GM19452 (cell line): Measurements from ENCODE around the gene MAGED2.
A peak's percentile ranks its signal among the peaks of the same experiment; 100 is the strongest.
"Not testable (repeated sequence)": the region's sequence is repeated elsewhere in the genome, so short reads cannot be mapped to it uniquely, and the experiment has no call there.

Experiments
- ATAC-seq: cut with Tn5 transposase; IDR thresholded peaks from one replicate; pipeline ENCODE4 v1.9.1; 2021; ENCODE audit not compliant: unreplicated experiment

Gene MAGED2

GRCh38 chrX:54807524-54808108 lies at the start of gene MAGED2:
Gene MAGED2 (plus strand): TSS chrX:54807745. CDS start chrX:54809332, 1,587 bp downstream.
- ATAC-seq, result no peak

GRCh38 chrX:54758114-54759055 lies 49.2 kb upstream of the MAGED2 start:
- no peak for ATAC-seq

- ATAC-seq, result not testable (repeated sequence)
These were observed 33.0 kb upstream of the MAGED2 start for GRCh38 chrX:54774391-54775094.

- ATAC-seq, result no peak
These were observed 31.5 kb upstream of the MAGED2 start for GRCh38 chrX:54776061-54776460.

GRCh38 chrX:54776987-54777672 lies 30.4 kb upstream of the MAGED2 start:
- no peak for ATAC-seq

- ATAC-seq, result no peak
These were observed 21.6 kb upstream of the MAGED2 start for GRCh38 chrX:54785901-54786300.

- no peak for ATAC-seq
These were observed 20.6 kb upstream of the MAGED2 start for GRCh38 chrX:54786967-54787366.

GRCh38 chrX:54788446-54788845 lies 19.1 kb upstream of the MAGED2 start:
- no peak for ATAC-seq

GRCh38 chrX:54789405-54789804 lies 18.1 kb upstream of the MAGED2 start:
- not testable (repeated sequence) for ATAC-seq

- ATAC-seq, result no peak
These were observed 13.5 kb upstream of the MAGED2 start for GRCh38 chrX:54794028-54794427.

- ATAC-seq, result no peak
These were observed 12.8 kb upstream of the MAGED2 start for GRCh38 chrX:54794795-54795194.

- ATAC-seq, result no peak
These were observed 9.4 kb upstream of the MAGED2 start, which contains the start of gene ITIH6 for GRCh38 chrX:54798137-54798536. Gene ITIH6 (minus strand): TSS chrX:54798255. CDS start chrX:54798210, 45 bp downstream.

GRCh38 chrX:54799046-54799445 lies 8.5 kb upstream of the MAGED2 start:
- no peak for ATAC-seq

GRCh38 chrX:54808109-54808604 lies 612 bp downstream of the MAGED2 start:
- peak; percentile 25 for ATAC-seq

- ATAC-seq, result peak; percentile 86
These were observed 1.3 kb downstream of the MAGED2 start for GRCh38 chrX:54808605-54809483.

GRCh38 chrX:54810532-54810931 lies 3.0 kb downstream of the MAGED2 start:
- ATAC-seq, result no peak

- ATAC-seq, result no peak
These were observed 3.8 kb downstream of the MAGED2 start for GRCh38 chrX:54811301-54811885.

- ATAC-seq, result no peak
These were observed 4.8 kb downstream of the MAGED2 start for GRCh38 chrX:54812306-54812705.

GRCh38 chrX:54817220-54817820 lies 9.8 kb downstream of the MAGED2 start:
- ATAC-seq, result no peak
